ENCODE results near the gene GTF2IRD1.

Gene GTF2IRD1

DNA sequence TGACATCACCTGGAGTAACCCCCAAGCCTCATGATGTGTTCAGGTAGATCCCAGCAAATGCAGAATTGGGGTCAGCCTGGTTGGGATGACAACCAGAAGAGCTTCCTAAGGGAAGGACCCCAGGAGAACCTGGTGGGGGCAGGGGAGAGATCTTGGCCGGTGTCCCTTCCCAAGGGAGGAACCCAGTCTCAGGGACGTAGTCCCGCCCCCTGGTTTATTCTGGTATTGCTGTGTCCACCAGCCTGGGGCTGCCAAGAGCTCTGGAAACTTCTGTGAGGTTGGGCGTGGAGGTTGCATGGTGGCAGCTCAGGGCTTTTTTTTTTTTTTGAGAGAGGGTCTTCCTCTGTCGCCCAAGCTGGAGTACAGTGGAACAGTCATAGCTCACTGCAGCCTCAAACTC, 19.4 kb downstream of the GTF2IRD1 start:
- Mint-ChIP-seq H3K27me3 (no peaks in the 10 kb centered on the region), H3K9me3 (no peaks in the 10 kb centered on the region), H3K4me3 (no peak overlapping the region), H3K36me3 (ENCODE audit: low read depth) (no peaks in the 10 kb centered on the region), H3K4me1 (ENCODE audit: low read depth) (peaks cover 3% of the 10 kb centered on the region), H3K27ac (no peak overlapping the region)
- DNase-seq: no peak

DNA sequence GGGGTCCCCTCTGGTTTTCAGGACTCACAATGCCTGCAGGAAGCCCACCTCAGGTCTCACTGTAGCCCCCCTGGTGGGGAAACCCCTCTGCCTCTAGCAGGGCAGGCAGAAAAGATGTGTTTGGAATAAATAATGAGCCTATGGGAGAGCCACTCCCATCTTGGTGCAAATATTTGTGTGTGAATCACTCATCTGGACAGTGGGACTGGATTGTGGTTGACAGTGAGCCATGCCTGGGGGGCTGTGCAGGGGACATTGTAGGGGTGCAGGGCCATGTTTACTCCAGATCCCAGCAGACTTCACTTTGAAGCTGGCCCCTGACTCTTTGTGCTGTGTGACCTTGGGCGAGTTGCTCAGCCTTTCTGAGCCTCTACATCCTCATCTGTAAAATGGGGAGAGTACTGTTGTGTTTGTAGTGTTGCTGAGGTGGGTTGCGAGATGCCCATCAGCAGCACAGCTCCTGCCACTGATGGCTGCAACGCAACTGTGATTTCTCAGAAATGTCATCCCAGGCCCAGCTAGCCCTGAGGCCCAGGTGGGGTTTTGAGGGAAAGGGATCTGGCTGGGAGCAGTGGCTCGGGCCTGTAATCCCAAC, 20.7 kb downstream of the GTF2IRD1 start:
- Mint-ChIP-seq H3K9me3 (no peaks in the 10 kb centered on the region), H3K4me1 (ENCODE audit: low read depth) (peaks cover 3% of the 10 kb centered on the region), H3K27ac (no peak overlapping the region), H3K27me3 (no peaks in the 10 kb centered on the region), H3K4me3 (no peak overlapping the region), H3K36me3 (ENCODE audit: low read depth) (no peaks in the 10 kb centered on the region)
- no peak for DNase-seq

DNA sequence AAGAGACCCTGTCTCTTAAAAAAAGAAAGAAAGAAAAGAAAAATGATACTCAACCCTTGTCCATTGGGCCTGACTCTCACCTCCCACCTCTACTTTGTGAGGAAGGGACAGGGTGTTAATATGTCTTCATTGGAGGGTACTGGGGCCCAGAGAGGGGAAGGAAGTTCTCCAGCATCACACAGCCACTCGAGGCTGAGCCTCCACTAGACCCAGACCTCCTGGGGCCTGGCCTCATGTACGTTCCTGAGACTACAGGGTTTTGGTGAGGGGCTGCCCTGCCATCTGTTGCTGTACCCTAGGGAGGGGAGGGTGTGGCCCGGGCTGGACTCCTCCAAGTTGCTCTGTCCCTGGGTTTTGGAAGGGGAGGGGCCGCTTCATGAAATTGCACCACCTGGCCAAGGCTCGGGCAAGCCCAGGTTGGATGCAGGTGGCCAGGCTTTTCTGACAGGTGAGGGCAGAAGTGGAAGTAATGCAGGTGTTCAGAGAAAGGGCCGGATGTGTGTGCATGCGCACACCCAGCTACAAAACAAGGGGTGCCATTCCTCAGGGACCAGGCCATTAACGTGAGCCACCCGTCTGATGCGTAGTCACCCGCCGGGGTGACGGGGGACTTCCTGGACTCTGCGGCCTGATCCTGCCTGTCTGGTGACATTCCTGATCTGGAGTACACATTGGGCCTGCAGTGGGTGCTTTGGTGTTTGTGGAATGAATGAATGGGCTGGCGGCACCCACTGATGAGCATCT, 21.7 kb downstream of the GTF2IRD1 start:
- Mint-ChIP-seq H3K27me3 (peaks cover 4% of the 10 kb centered on the region), H3K9me3 (no peaks in the 10 kb centered on the region), H3K4me3 (no peak overlapping the region), H3K36me3 (ENCODE audit: low read depth) (no peaks in the 10 kb centered on the region), H3K4me1 (ENCODE audit: low read depth) (peaks cover 3% of the 10 kb centered on the region), H3K27ac (no peak overlapping the region)
- DNase-seq: no peak

DNA sequence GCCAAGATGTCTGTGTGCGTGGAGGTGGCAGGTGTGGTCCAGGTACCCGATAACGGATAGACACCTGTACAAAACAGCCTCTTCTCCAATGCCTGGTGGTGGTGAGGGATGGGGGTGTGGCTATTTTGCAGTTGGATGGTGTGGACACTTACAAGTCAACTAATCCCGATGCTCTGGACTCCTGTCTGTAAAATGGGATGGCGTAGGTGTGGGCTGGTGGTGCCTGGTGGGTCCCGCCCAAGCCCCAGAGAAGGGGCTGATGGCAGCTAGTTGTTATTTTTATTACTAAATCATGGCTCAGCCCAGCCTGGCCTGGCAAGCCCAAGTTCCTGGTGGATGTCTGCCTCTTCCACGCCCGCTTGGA, 22.3 kb downstream of the GTF2IRD1 start:
- H3K27ac Mint-ChIP-seq: no peak overlapping the region

DNA sequence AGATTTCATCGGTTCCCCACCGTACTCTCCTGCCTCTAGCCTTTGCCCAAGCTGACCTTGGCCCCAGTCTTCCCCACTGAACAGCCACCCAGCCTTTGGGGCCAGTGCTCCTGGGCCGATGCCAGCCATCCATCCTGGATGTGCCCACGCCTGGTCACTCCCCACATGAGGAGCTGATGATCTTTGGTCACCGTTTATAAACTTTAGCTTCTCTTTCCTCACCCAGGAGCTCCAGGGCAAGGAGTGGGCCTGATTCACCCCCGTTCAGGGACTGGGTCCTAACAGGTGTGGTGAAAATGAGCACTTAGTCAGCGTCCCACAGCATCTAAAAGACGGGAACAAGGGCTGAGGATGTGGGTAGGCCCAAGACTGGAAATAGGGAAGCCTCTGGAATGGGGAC, 22.9 kb downstream of the GTF2IRD1 start:
- no peak overlapping the region for H3K27ac Mint-ChIP-seq

More for the DNA sequence above, 22.3 kb downstream of the GTF2IRD1 start:
- Mint-ChIP-seq H3K4me3 (no peak overlapping the region), H3K36me3 (ENCODE audit: low read depth) (no peaks in the 10 kb centered on the region), H3K27me3 (peaks cover 4% of the 10 kb centered on the region), H3K9me3 (no peaks in the 10 kb centered on the region), H3K4me1 (ENCODE audit: low read depth) (peaks cover 3% of the 10 kb centered on the region)
- no peak for DNase-seq

DNA sequence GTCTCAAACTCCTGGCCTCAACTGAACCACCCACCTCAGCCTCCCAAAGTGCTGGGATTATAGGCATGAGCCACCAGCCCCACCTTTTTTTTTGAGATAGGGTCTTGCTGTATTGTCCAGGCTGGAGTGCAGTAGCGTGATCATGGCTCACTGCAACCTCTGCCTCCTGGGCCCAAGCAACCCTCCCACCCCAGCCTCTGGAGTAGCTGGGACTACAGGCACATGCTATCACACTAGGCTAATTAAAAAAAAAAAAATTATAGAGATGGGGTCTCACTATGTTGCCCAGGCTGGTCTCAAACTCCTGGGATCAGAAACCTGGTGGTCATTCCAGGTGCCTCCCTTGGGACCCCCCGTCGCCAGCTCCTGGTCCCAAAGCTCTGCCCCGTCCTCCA, 25.0 kb downstream of the GTF2IRD1 start:
- no peak overlapping the region for H3K27ac Mint-ChIP-seq
- H3K36me3 Mint-ChIP-seq (ENCODE audit: low read depth): no peaks in the 10 kb centered on the region
- no peak overlapping the region for H3K4me3 Mint-ChIP-seq
- H3K9me3 Mint-ChIP-seq: no peaks in the 10 kb centered on the region
- DNase-seq: no peak
- H3K4me1 Mint-ChIP-seq (ENCODE audit: low read depth): peaks cover 3% of the 10 kb centered on the region
- H3K27me3 Mint-ChIP-seq: peaks cover 13% of the 10 kb centered on the region

More for the DNA sequence above, 22.9 kb downstream of the GTF2IRD1 start:
- Mint-ChIP-seq H3K9me3 (no peaks in the 10 kb centered on the region), H3K36me3 (ENCODE audit: low read depth) (no peaks in the 10 kb centered on the region), H3K4me3 (no peak overlapping the region), H3K27me3 (peaks cover 9% of the 10 kb centered on the region), H3K4me1 (ENCODE audit: low read depth) (peaks cover 3% of the 10 kb centered on the region)
- no peak for DNase-seq

DNA sequence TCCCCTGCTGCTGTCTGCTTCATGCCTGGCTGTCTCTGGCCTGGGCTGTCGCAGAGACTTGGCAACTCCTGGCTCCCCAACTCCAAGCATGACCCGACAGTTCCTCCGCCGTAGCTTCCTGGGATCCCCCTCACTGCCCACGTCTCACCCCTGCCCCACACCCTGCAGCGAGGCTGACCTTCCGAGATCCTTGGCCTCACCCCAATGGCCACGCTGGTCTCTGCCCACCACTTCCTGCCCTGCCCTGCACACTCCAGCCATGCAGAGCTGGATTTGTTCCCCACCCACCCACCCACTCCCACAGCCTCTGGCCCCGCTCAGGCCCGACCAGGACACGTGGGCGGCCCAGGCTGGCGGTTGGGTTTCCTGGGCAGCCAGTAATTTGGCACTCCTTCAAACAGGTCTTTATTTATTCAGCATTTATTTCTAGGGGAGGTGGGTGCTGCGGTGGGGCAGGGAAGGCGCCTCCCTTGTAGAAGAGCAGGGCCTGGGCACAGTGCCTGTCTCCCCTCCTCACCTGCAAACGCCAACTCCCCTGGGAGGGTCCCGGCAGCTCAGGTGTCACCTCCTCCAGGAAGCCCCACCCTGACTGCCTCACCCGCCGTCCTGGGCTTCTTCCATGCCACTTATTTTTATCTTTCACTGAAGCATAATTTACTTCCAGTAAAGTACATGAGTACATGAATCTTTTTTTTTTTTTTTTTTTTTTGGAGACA, 25.5 kb downstream of the GTF2IRD1 start:
- Mint-ChIP-seq H3K9me3 (no peaks in the 10 kb centered on the region), H3K4me3 (no peak overlapping the region), H3K4me1 (ENCODE audit: low read depth) (peaks cover 3% of the 10 kb centered on the region), H3K27me3 (peaks cover 13% of the 10 kb centered on the region), H3K27ac (no peak overlapping the region), H3K36me3 (ENCODE audit: low read depth) (no peaks in the 10 kb centered on the region)
- DNase-seq: no peak

DNA sequence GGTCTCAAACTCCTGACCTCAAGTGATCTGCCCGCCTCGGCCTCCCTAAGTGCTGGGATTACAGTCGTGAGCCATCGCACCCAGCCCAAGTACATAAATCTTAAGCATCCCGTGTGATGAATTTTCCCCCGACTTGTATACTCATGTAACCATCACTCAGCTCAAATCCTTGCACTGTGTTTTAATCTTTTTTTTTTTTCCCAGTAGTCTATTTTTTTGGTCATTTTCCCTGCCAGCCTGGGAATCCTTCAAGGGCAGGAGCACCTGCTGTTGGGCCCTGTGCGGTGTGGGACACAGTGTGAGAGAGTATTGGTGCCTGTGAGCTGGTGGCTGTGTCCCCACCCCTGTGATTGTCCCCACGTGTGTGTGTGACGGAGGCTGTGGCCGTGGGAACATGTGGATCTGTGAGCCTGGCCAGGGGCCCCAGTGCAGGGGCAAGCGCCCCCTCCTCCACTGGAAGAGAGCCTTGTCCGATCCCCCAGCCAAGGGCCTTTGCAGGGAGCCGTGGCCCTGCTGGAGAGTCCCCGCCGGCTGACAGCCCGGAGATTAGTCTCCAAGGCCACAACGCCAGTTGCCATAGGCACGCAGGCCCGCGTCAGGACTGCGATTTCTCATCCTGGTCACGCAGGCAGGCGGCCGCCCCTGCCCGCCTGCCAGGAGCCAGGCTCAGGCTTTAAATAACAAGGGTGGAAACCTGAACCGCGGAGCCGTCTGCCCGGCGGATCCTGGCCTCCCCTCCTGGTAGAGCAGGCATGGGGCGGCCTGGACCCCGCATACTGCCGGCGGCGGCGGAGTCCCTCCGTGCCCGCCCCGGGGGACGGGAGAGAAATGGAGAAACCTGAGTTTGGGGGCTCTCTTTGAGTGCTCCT, 26.5 kb downstream of the GTF2IRD1 start:
- H3K36me3 Mint-ChIP-seq (ENCODE audit: low read depth): no peaks in the 10 kb centered on the region
- no peak for DNase-seq
- H3K27me3 Mint-ChIP-seq: peaks cover 13% of the 10 kb centered on the region
- no peak overlapping the region for H3K4me3 Mint-ChIP-seq
- H3K4me1 Mint-ChIP-seq (ENCODE audit: low read depth): peaks cover 3% of the 10 kb centered on the region
- H3K27ac Mint-ChIP-seq: no peak overlapping the region
- no peaks in the 10 kb centered on the region for H3K9me3 Mint-ChIP-seq

DNA sequence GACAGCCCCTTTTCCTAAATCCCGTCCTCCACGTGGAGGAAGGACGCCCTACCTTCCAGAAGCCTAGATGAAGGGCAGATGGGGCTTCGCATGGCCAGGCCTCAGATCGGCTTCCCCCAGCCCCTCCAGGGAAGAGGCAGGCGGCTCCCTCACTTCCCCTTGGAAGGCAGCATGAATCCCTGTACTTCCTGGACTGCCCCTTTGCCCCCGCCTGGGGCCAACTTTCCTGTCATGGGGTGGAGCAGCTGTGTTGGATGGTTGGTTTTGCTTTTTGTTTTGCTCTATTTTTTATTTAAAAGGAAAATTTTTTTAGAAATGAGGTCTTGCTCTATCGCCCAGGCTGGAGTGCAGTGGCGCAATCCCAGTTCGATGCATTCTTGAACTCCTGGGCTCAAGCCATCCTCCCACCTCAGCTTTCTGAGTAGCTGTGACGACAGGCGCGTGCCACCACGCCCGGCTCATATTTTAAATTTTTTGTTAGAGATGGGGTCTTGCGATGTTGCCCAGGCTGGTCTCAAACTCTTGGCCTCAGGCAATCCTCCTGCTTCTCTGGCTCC, 27.2 kb downstream of the GTF2IRD1 start:
- Mint-ChIP-seq H3K27ac (no peak overlapping the region), H3K9me3 (no peaks in the 10 kb centered on the region), H3K4me1 (ENCODE audit: low read depth) (peaks cover 3% of the 10 kb centered on the region), H3K4me3 (no peak overlapping the region), H3K27me3 (peaks cover 13% of the 10 kb centered on the region), H3K36me3 (ENCODE audit: low read depth) (no peaks in the 10 kb centered on the region)
- DNase-seq: no peak

DNA sequence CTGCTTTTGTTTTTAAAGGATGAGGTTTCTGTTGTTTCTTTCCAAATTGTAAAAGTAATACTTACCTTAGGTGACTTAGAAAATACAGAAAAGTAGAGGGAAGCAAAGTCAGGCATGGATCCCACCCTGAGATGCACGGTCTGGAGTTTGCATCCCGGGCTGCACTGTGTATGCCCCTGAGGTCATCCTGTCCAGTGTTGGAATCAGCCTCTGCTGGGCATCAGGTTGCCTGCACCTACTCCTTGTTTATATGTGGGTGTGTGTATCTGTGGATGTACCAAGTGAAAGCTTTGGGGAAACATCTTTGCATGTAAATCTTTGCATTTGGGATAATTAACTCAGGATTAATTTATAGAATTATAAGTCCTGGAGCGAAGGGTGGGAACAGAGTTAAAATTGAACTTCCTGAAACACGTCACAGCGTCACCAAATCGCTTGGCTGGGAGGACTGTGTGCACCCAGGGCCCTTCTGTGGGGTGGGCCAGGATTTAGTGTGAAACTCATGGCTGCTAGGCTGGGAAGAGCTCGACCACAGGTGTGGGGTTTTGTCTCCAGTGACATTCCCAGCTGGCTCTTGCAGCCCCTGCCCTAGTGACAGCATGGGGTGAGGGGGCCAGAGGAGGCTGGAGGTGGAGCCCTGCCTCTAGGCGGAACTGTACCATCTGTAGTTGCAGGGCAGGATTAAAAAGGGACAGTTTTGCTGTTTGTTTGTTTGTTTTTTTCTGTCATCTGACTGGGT, 27.9 kb downstream of the GTF2IRD1 start:
- Mint-ChIP-seq H3K36me3 (ENCODE audit: low read depth) (no peaks in the 10 kb centered on the region), H3K27me3 (peaks cover 13% of the 10 kb centered on the region), H3K4me1 (ENCODE audit: low read depth) (peaks cover 3% of the 10 kb centered on the region), H3K27ac (no peak overlapping the region), H3K9me3 (no peaks in the 10 kb centered on the region), H3K4me3 (no peak overlapping the region)
- no peak for DNase-seq

DNA sequence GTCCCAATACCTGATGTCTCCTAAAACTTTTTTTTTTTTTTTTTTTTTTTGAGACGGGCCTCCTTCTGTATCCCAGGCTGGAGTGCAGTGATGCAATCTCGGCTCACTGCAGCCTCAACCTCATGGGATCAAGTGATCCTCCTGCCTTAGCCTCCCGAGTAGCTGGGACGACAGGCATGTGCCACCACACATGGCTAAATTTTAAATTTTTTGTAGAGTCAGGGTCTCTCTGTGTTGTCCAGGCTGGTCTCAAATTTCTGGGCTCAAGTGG, 28.4 kb downstream of the GTF2IRD1 start:
- H3K9me3 Mint-ChIP-seq: no peaks in the 10 kb centered on the region
- no peak overlapping the region for H3K27ac Mint-ChIP-seq
- peaks cover 13% of the 10 kb centered on the region for H3K27me3 Mint-ChIP-seq
- peaks cover 3% of the 10 kb centered on the region for H3K4me1 Mint-ChIP-seq (ENCODE audit: low read depth)
- no peaks in the 10 kb centered on the region for H3K36me3 Mint-ChIP-seq (ENCODE audit: low read depth)
- H3K4me3 Mint-ChIP-seq: no peak overlapping the region
- DNase-seq: no peak

DNA sequence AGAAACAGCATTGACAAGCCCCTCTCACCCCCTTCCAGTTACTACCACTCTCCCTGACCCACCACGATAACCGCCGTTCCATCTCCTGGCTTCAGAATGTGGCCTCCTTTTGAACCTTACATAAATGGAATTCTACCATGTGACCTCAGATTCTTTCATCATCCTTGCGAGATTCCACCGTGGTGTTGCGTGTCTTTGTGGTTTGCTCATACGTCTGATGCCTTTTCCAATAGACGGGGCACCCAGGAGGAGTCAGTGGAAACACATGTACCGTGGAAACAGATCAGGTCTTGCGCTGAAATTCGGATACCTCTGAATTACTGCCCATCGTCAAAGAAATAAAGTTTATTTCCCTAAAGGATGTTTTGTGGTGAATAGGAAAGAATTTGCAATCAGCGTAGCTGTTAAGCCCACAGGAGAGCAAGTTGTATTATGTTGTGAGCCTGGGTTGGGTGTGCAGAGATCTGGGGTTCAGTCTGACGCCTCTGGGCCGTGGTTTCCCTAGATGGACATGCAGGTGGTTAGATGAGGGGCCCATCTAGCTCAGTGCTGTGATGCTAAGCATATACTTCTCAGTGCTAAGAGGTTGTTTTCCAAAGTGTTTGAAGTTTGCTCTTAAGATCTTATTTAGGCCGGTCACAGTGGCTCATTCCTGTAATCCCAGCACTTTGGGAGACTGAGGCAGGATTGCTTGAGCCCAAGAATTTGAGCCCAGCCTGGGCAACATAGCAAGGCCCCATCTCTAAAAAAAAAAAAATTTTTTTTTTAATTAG, 29.1 kb downstream of the GTF2IRD1 start:
- no peak for DNase-seq
- Mint-ChIP-seq H3K9me3 (no peaks in the 10 kb centered on the region), H3K27ac (no peak overlapping the region), H3K27me3 (peaks cover 13% of the 10 kb centered on the region), H3K4me1 (ENCODE audit: low read depth) (peaks cover 2% of the 10 kb centered on the region), H3K36me3 (ENCODE audit: low read depth) (no peaks in the 10 kb centered on the region), H3K4me3 (no peak overlapping the region)
